NT2/D1 (cell line): ENCODE data around the gene PALB2.

Experiments used
- SUZ12 ChIP-seq: IDR thresholded peaks from 2 replicates; pipeline ENCODE4 v1.6.1; 2011; ENCODE audit not compliant: insufficient read length, insufficient read depth; ENCODE audit errors: extremely low read depth
- YY1 ChIP-seq: IDR thresholded peaks from 2 replicates; pipeline ENCODE4 v1.6.1; 2011; ENCODE audit not compliant: insufficient read length, insufficient read depth
- ZNF274 ChIP-seq: IDR thresholded peaks from 2 replicates; pipeline ENCODE4 v1.6.1; 2011; ENCODE audit warnings: mild to moderate bottlenecking, low read depth, low read length

- TF ChIP-seq SUZ12 (no peak), YY1 (no peak), ZNF274 (no peak)
These were observed 83.1 kb downstream of the PALB2 start for GRCh38 chr16:23557779-23558702.
